K562 (cell line): ENCODE measurements around the gene NOXRED1. TPM values are rescaled to one million over a fixed set of nuclear protein-coding genes. Genes with fewer than 3 reads are reported as not detected.

Experiments used
- ATAC-seq: fragments of 200-7000 bp; cut with Tn5 transposase; 3 replicates; pipeline ENCODE4 v1.9.1; 2020; ENCODE audit warnings: moderate library complexity
- BruUV-seq: library from RNA; stranded (reverse); fragments of 400-500 nt; replicated peaks from 2 replicates; lab custom pipeline; 2021; lab: Mats Ljungman, UMichigan
- CTCF ChIA-PET: fragments of 300-600 bp; formaldehyde crosslinking; extraction: SDS; loops from one replicate; lab custom pipeline; 2021; ENCODE audit warnings: low intra/inter-chr PET ratio; lab: Yijun Ruan, JAX
- POLR2A ChIA-PET: fragments of 300-600, 350-650 bp; sonication (Branson Sonifier 250); formaldehyde crosslinking; extraction: SDS; loops from one replicate; lab custom pipeline; 2021; ENCODE audit warnings: antibody characterized with exemption, inconsistent platforms; lab: Yijun Ruan, JAX
- DNase-seq, 4 experiments: peaks; one replicate each; pipeline versions ENCODE4 v3.0.0 to v3.0.0-alpha.2; 2011 to 2018; ENCODE audit warnings: low spot score in 3 of 4, mixed read lengths in 3 of 4; ENCODE audit errors: extremely low read depth in 1 of 4
- FAIRE-seq: peaks from 2 replicates; lab custom pipeline; 2011; peaks lifted over from hg19 to GRCh38; lab: Jason Lieb, UNC
- H2AFZ ChIP-seq: 2 replicates; pipeline ENCODE4 v1.6.0; 2011; ENCODE audit warnings: low read depth, low read length, control low read depth, inconsistent platforms
- H3K27ac ChIP-seq: fragments of 200-600 bp; 3 replicates; pipeline ENCODE4 v1.8.0; 2011; ENCODE audit warnings: low read depth, mild to moderate bottlenecking, control low read depth, inconsistent platforms, low read length, moderate library complexity, mixed read lengths; ENCODE audit errors: extremely low read depth
- H3K27me3 ChIP-seq, 2 experiments: fragments of 300-600 bp in 1 of 2; 2 replicates in 1 of 2; 3 replicates in 1 of 2; pipeline versions ENCODE4 v1.6.0 to v1.8.0; 2011; ENCODE audit warnings: inconsistent platforms in 2 of 2, low read length in 2 of 2, mild to moderate bottlenecking in 1 of 2, mixed read lengths in 1 of 2, moderate library complexity in 1 of 2; ENCODE audit not compliant: control insufficient read depth in 2 of 2, insufficient read depth in 2 of 2
- H3K36me3 ChIP-seq: fragments of 300-600 bp; 3 replicates; pipeline ENCODE4 v1.8.0; 2011; ENCODE audit warnings: mild to moderate bottlenecking, low read length, inconsistent platforms; ENCODE audit not compliant: control insufficient read depth, insufficient read depth
- H3K4me1 ChIP-seq, 2 experiments: fragments of 200-600 bp in 1 of 2; replicated peaks in 1 of 2; 2 replicates in 1 of 2; 3 replicates in 1 of 2; pipeline versions ENCODE4 v1.5.1 to v1.8.0; 2011; ENCODE audit warnings: inconsistent platforms in 2 of 2, low read length in 2 of 2, mild to moderate bottlenecking in 1 of 2, mixed read lengths in 1 of 2, moderate library complexity in 1 of 2; ENCODE audit not compliant: control insufficient read depth in 2 of 2, insufficient read depth in 2 of 2
- H3K4me2 ChIP-seq: 2 replicates; pipeline ENCODE4 v1.6.1; 2011; ENCODE audit warnings: low read length, control low read depth, inconsistent platforms, mixed read lengths; ENCODE audit not compliant: insufficient read depth
- H3K4me3 ChIP-seq: fragments of 200-600 bp; sonication (generic), shearing (Covaris generic); 2 replicates; pipeline ENCODE4 v1.5.1; 2016; ENCODE audit warnings: control low read depth, inconsistent platforms
- H3K79me2 ChIP-seq: fragments of 200-600 bp; 3 replicates; pipeline ENCODE4 v1.8.0; 2011; ENCODE audit warnings: low read length, inconsistent platforms; ENCODE audit not compliant: control insufficient read depth, insufficient read depth
- H3K9ac ChIP-seq, 2 experiments: 2 replicates each; pipeline versions ENCODE4 v1.6.0 to v1.6.1; 2011; ENCODE audit warnings: low read depth in 2 of 2, low read length in 2 of 2, control low read depth in 1 of 2, inconsistent platforms in 1 of 2, mild to moderate bottlenecking in 1 of 2, mixed read lengths in 1 of 2; ENCODE audit not compliant: insufficient read depth in 1 of 2
- H3K9me1 ChIP-seq: one replicate; pipeline ENCODE4 v1.6.0; 2011; ENCODE audit warnings: inconsistent platforms, mild to moderate bottlenecking, low read length, moderate library complexity; ENCODE audit not compliant: control insufficient read depth, insufficient read depth
- H3K9me3 ChIP-seq: replicated peaks from 2 replicates; pipeline ENCODE4 v1.5.1; 2011; ENCODE audit warnings: low read depth, low read length, inconsistent platforms; ENCODE audit not compliant: control insufficient read depth, insufficient read depth
- H4K20me1 ChIP-seq: replicated peaks from 2 replicates; pipeline ENCODE4 v1.6.1; 2011; ENCODE audit warnings: low read length, inconsistent platforms, mixed read lengths; ENCODE audit not compliant: control insufficient read depth, insufficient read depth
- BRF2 ChIP-seq: IDR thresholded peaks from 3 replicates; pipeline ENCODE4 v1.6.1; 2011; ENCODE audit warnings: borderline replicate concordance, mild to moderate bottlenecking; ENCODE audit not compliant: insufficient read length, insufficient read depth
- CTCF ChIP-seq, 3 experiments: IDR thresholded peaks in 2 of 3; conservative IDR thresholded peaks in 1 of 3; 2 replicates each; pipeline ENCODE4 v1.5.1; 2011 to 2012; ENCODE audit warnings: low read length in 3 of 3, mild to moderate bottlenecking in 3 of 3, control low read depth in 2 of 3, improper control_type of control experiment in 1 of 3, inconsistent platforms in 1 of 3, low read depth in 1 of 3, mixed read lengths in 1 of 3, moderate library complexity in 1 of 3; ENCODE audit not compliant: insufficient read depth in 2 of 3
- ESRRB ChIP-seq: fragments of 250-450 bp; sonication (Bioruptor Pico); IDR thresholded peaks from 2 replicates; pipeline ENCODE4 v1.5.0; 2020; ENCODE audit warnings: mild to moderate bottlenecking, moderate library complexity, borderline replicate concordance
- EWSR1 ChIP-seq: fragments of 450-650 bp; IDR thresholded peaks from 2 replicates; pipeline ENCODE4 v1.6.1; 2018; ENCODE audit warnings: borderline replicate concordance, mild to moderate bottlenecking, low read depth, moderate library complexity; ENCODE audit not compliant: partially characterized antibody
- FOS ChIP-seq: IDR thresholded peaks from 3 replicates; pipeline ENCODE4 v1.6.1; 2011; ENCODE audit not compliant: insufficient read length; ENCODE audit errors: extremely low read depth
- IRF2 ChIP-seq: sonication (generic); formaldehyde crosslinking; IDR thresholded peaks from 2 replicates; pipeline ENCODE4 v1.8.1; 2022; ENCODE audit warnings: mild to moderate bottlenecking, missing genetic modification reagents
- NKRF ChIP-seq: fragments of 450-650 bp; IDR thresholded peaks from 2 replicates; pipeline ENCODE4 v1.6.1; 2016; ENCODE audit warnings: borderline replicate concordance
- PRDM10 ChIP-seq: fragments of 450-650 bp; IDR thresholded peaks from 2 replicates; pipeline ENCODE4 v1.6.1; 2018; ENCODE audit not compliant: partially characterized antibody
- STAT5B ChIP-seq: fragments of 250-450 bp; sonication (Bioruptor Pico); IDR thresholded peaks from 2 replicates; pipeline ENCODE4 v1.8.0; 2021; ENCODE audit warnings: mild to moderate bottlenecking, inconsistent platforms
- ZNF445 ChIP-seq: fragments of 250-450 bp; sonication (Bioruptor Pico); IDR thresholded peaks from 2 replicates; pipeline ENCODE4 v1.4.0; 2020; ENCODE audit warnings: low read depth, mild to moderate bottlenecking, moderate library complexity
- WGBS: fragments of 100-300 bp; shearing (Covaris generic); methylation state at CpG from one replicate; pipeline ENCODE4 v1.1.6; 2016; ENCODE audit warnings: low coverage, mixed read lengths; ENCODE audit not compliant: insufficient coverage; ENCODE audit errors: missing lambda C conversion rate; 5-methylcytosine and 5-hydroxymethylcytosine counted together
- in situ Hi-C: fragments of 300-500 bp; cut with MboI; formaldehyde crosslinking; loops from 4 replicates; pipeline ENCODE4 v1.15.0; 2018; ENCODE audit warnings: inconsistent platforms, mixed read lengths
- intact Hi-C: fragments of 100-400 bp; cut with micrococcal nuclease; formaldehyde crosslinking; loops from 2 replicates; pipeline ENCODE4 v1.14.2; 2022
- polyA plus RNA-seq, 8 experiments: library from polyadenylated mRNA; depleted of rRNA in 4 of 8; stranded (reverse) in 5 of 8; unstranded in 3 of 8; fragments of >200 nt; fragmentation: Nextera tagmentation in 2 of 8; fragmentation: Illumina TruSeq in 1 of 8; extraction: Ambion mirVana in 2 of 8; extraction: Trizol in 1 of 8; gene quantifications; 2 replicates each; pipeline versions ENCODE4 v1.2.1 to v1.2.3, GENCODE V29; 2011 to 2014; ENCODE audit warnings: inconsistent platforms in 1 of 8, missing spikeins in 1 of 8
- total RNA-seq, 7 experiments: library from RNA; depleted of rRNA in 6 of 7; stranded (reverse); fragments of >200 nt in 6 of 7; fragmentation: Illumina TruSeq in 2 of 7; extraction: Trizol in 2 of 7; gene quantifications; 2 replicates each; pipeline versions ENCODE4 v1.2.1 to v1.2.3, GENCODE V29; 2011 to 2021; ENCODE audit warnings: low replicate concordance in 1 of 7

NOXRED1 gene
- total and polyA plus RNA-seq, 9 of the 15 experiments (the other 6 are each of a cell fraction or from before 2014, with no cell fraction given) = 0.15 to 0.85 (median 0.30) TPM

GRCh38 chr14:77459072-77459723, 35.9 kb upstream of the NOXRED1 start:
- FAIRE-seq (peak; percentile 77), DNase-seq (peak; percentile 21 to 80 (median 36)), ATAC-seq (peak; percentile 35)
- WGBS = 43% methylated on average over 13 of the region's 13 CpGs
- in situ Hi-C loops (no loop called here), intact Hi-C loops (loop anchor here (1.0 to 5.0 kb wide), 6 partner anchors 52 to 188 kb away; partner anchors contain the start of genes GSTZ1, POMT2 and SPTLC2)
- H3K4me1 ChIP-seq = peaks cover 7 to 11% of the 10 kb centered on the region in 2 experiments; a peak in 3 of 5 replicates
- H3K27ac ChIP-seq = peak overlapping the region; percentile 99; the same call in 2 of the 3 replicates
- peaks cover 12% of the 10 kb centered on the region; the same call in 1 of the 2 replicates for H4K20me1 ChIP-seq
- H3K4me3 ChIP-seq = peak overlapping the region; percentile 96
- H3K27me3 ChIP-seq = no peaks in the 10 kb centered on the region
- ChIA-PET CTCF (interaction anchor here (0.6 kb wide), 1 partner anchor 154 kb away, joined by 3 read pairs; no protein-coding TSS in a partner anchor), POLR2A (interaction anchor here (0.7 to 2.2 kb wide), 6 partner anchors 11 to 235 kb away, joined by 3 to 7 read pairs (median 5); no protein-coding TSS in a partner anchor)
- no peak overlapping the region for H2AFZ ChIP-seq
- H3K36me3 ChIP-seq = peaks cover 48% of the 10 kb centered on the region
- BruUV-seq = TSS peak; percentile 58
- peaks cover 5% of the 10 kb centered on the region for H3K9me1 ChIP-seq
- H3K4me2 ChIP-seq = peak overlapping the region; percentile 97
- peaks cover 48% of the 10 kb centered on the region for H3K79me2 ChIP-seq
- H3K9ac ChIP-seq = peak overlapping the region; percentile 19 to 98; a peak in 3 of 4 replicates
- no peaks in the 10 kb centered on the region for H3K9me3 ChIP-seq
- no peak for TF ChIP-seq EWSR1
- peak; percentile 47 to 68 (median 63) for TF ChIP-seq CTCF (IDR thresholded peaks at IDR 0.05 in 2 of 3, conservative IDR thresholded peaks at IDR 0.05 in 1 of 3; ENCODE audit: insufficient read depth in 2 of 3, low read depth in 1 of 3, low read length in 3 of 3)
- no peak for TF ChIP-seq ESRRB (CRISPR knock-in tag)
- peak; percentile 15 for TF ChIP-seq PRDM10
- no peak for TF ChIP-seq STAT5B (CRISPR knock-in tag)
- no peak for TF ChIP-seq BRF2
- TF ChIP-seq IRF2 (CRISPR knock-in tag) = no peak
- TF ChIP-seq ZNF445 (CRISPR knock-in tag) = no peak
- no peak for TF ChIP-seq FOS
- no peak for TF ChIP-seq NKRF
